PC-9 (cell line): ENCODE data around the gene CSNK1D. TPM values are rescaled to one million over a fixed set of nuclear protein-coding genes. Genes with fewer than 3 reads are reported as not detected.
"Not testable (repeated sequence)": the region's sequence is repeated elsewhere in the genome, so short reads cannot be mapped to it uniquely, and the experiment has no call there.

Experiments used
- BruUV-seq: library from RNA; stranded (reverse); fragments of 400-500 nt; replicated peaks from 2 replicates; lab custom pipeline; 2021; lab: Mats Ljungman, UMichigan
- CTCF ChIA-PET: fragments of 300-600 bp; sonication (Branson Sonifier 250); formaldehyde crosslinking; loops from one replicate; lab custom pipeline; 2022; ENCODE audit warnings: antibody characterized with exemption; lab: Charles Lee
- POLR2A ChIA-PET: fragments of 300-600 bp; sonication (Branson Sonifier 250); formaldehyde crosslinking; loops from one replicate; lab custom pipeline; 2022; ENCODE audit warnings: antibody characterized with exemption; ENCODE audit not compliant: unreplicated experiment; lab: Charles Lee
- DNase-seq, 2 experiments: peaks; one replicate each; pipeline versions ENCODE4 v3.0.0 to v3.0.0-alpha.2; 2015 to 2022; ENCODE audit warnings: mixed read lengths in 1 of 2
- H2AFZ ChIP-seq: fragments of 200-600 bp; sonication (generic); 2 replicates; pipeline ENCODE4 v1.8.1; 2017; ENCODE audit warnings: antibody characterized with exemption
- H3F3A ChIP-seq: fragments of 200-600 bp; sonication (generic); 2 replicates; pipeline ENCODE4 v1.8.1; 2017; ENCODE audit warnings: antibody characterized with exemption, mild to moderate bottlenecking, low read depth; ENCODE audit not compliant: insufficient read depth
- H3K27ac ChIP-seq: fragments of 200-600 bp; sonication (generic); 2 replicates; pipeline ENCODE4 v1.6.1; 2016; ENCODE audit warnings: mixed run types
- H3K27me3 ChIP-seq: fragments of 200-600 bp; sonication (generic); 2 replicates; pipeline ENCODE4 v1.6.1; 2016; ENCODE audit warnings: low read depth, mixed run types; ENCODE audit not compliant: insufficient read depth
- H3K36me3 ChIP-seq: fragments of 200-600 bp; sonication (generic); 2 replicates; pipeline ENCODE4 v1.6.1; 2016; ENCODE audit warnings: low read depth, mixed run types
- H3K4me1 ChIP-seq: fragments of 200-600 bp; sonication (generic); replicated peaks from 2 replicates; pipeline ENCODE4 v1.6.1; 2016; ENCODE audit warnings: mixed run types; ENCODE audit not compliant: insufficient read depth
- H3K4me2 ChIP-seq: fragments of 200-600 bp; sonication (generic); 2 replicates; pipeline ENCODE4 v1.6.1; 2017; ENCODE audit warnings: mixed run types
- H3K4me3 ChIP-seq: fragments of 200-600 bp; sonication (generic); 2 replicates; pipeline ENCODE4 v1.6.1; 2016; ENCODE audit warnings: mixed run types
- H3K79me2 ChIP-seq: fragments of 200-600 bp; sonication (generic); 2 replicates; pipeline ENCODE4 v1.6.1; 2017; ENCODE audit warnings: low read depth, mixed run types
- H3K9me2 ChIP-seq: fragments of 200-600 bp; sonication (generic); 2 replicates; pipeline ENCODE4 v1.8.1; 2017; ENCODE audit warnings: mild to moderate bottlenecking; ENCODE audit not compliant: insufficient read depth
- H3K9me3 ChIP-seq: fragments of 200-600 bp; sonication (generic); 2 replicates; pipeline ENCODE4 v1.8.1; 2016; ENCODE audit warnings: low read depth; ENCODE audit not compliant: insufficient read depth
- H4K20me1 ChIP-seq: fragments of 200-600 bp; sonication (generic); 2 replicates; pipeline ENCODE4 v1.8.1; 2017; ENCODE audit not compliant: insufficient read depth
- CTCF ChIP-seq: fragments of 200-600 bp; sonication (generic); conservative IDR thresholded peaks from 2 replicates; pipeline ENCODE4 v1.6.1; 2017; ENCODE audit warnings: mixed run types, antibody characterized with exemption, mild to moderate bottlenecking, moderate library complexity
- EZH2 ChIP-seq: fragments of 200-600 bp; sonication (generic); IDR thresholded peaks from 2 replicates; pipeline ENCODE4 v1.8.0; 2017; ENCODE audit warnings: antibody characterized with exemption, low read depth
- intact Hi-C: fragments of 100-400 bp; cut with micrococcal nuclease; formaldehyde crosslinking; loops from one replicate; pipeline ENCODE4 v1.10.0; 2022; ENCODE audit not compliant: unreplicated experiment
- total RNA-seq: library from RNA; stranded (reverse); gene quantifications from 2 replicates; pipeline ENCODE4 v1.2.3, GENCODE V29; 2021

CSNK1D gene
- total RNA-seq, 1 experiment from 2014 or later = 181 TPM

- POLR2A ChIA-PET = no interaction called here
- peak within 1 kb of the TSS; percentile 70 for H3K4me3 ChIP-seq
- H3K4me2 ChIP-seq = peak within 1 kb of the TSS; percentile 90
- peaks cover 12% of the 10 kb centered on the region for H3K79me2 ChIP-seq
- peak in 1 of 2 experiments; percentile 76 for DNase-seq
- H3K9me3 ChIP-seq = no peaks in the 10 kb centered on the region
- H3K36me3 ChIP-seq = no peaks in the 10 kb centered on the region
- peaks cover 20% of the 10 kb centered on the region for H3K4me1 ChIP-seq
- H4K20me1 ChIP-seq = no peaks in the 10 kb centered on the region
- H3F3A ChIP-seq = peaks cover 28% of the 10 kb centered on the region
- no peak for TF ChIP-seq EZH2
- no peak for TF ChIP-seq CTCF
- peak within 1 kb of the TSS; percentile 78 for H2AFZ ChIP-seq
- H3K27me3 ChIP-seq = no peaks in the 10 kb centered on the region
- no peaks in the 10 kb centered on the region for H3K9me2 ChIP-seq
- intact Hi-C loops = no loop called here
- H3K27ac ChIP-seq = peak within 1 kb of the TSS; percentile 24; the same call in 1 of the 2 replicates
- CTCF ChIA-PET = interaction anchor here (0.6 kb wide), 1 partner anchor 76 kb away, joined by 8 read pairs; no protein-coding TSS in a partner anchor
- BruUV-seq = no TSS peak
These were observed 60.9 kb downstream of the CSNK1D start, which contains the start of gene CCDC57 for GRCh38 chr17:82212331-82213250. Gene CCDC57, minus strand, starts transcription at chr17:82212842. Its CDS starts 10,898 bp downstream, at chr17:82201944.

GRCh38 chr17:82210655-82211054 is 62.8 kb downstream of the CSNK1D start:
- H3K9me2 ChIP-seq, H3K4me3 ChIP-seq, CTCF ChIA-PET, H3K4me2 ChIP-seq, BruUV-seq, DNase-seq, H4K20me1 ChIP-seq, H3K9me3 ChIP-seq, H3K36me3 ChIP-seq, H3K27ac ChIP-seq, H2AFZ ChIP-seq, intact Hi-C loops, H3K27me3 ChIP-seq, POLR2A ChIA-PET: not testable (repeated sequence)
- H3F3A ChIP-seq = peaks cover 25% of the 10 kb centered on the region
- peaks cover 16% of the 10 kb centered on the region for H3K4me1 ChIP-seq
- peaks cover 12% of the 10 kb centered on the region for H3K79me2 ChIP-seq

GRCh38 chr17:82205720-82206508 is 67.6 kb downstream of the CSNK1D start:
- no peaks in the 10 kb centered on the region for H3K9me3 ChIP-seq
- TSS peak; percentile 50 for BruUV-seq
- H3K27ac ChIP-seq = peak overlapping the region; percentile 82
- H2AFZ ChIP-seq = peak overlapping the region; percentile 36; the same call in 1 of the 2 replicates
- H3F3A ChIP-seq = peaks cover 28% of the 10 kb centered on the region
- POLR2A ChIA-PET = interaction anchor here (0.6 to 1.2 kb wide), 6 partner anchors 9 to 128 kb away, joined by 3 to 15 read pairs (median 8); partner anchors contain the start of gene SECTM1
- no peaks in the 10 kb centered on the region for H3K36me3 ChIP-seq
- peaks cover 28% of the 10 kb centered on the region for H3K4me1 ChIP-seq
- DNase-seq = peak; percentile 83 to 92
- intact Hi-C loops = loop anchor here (1.0 to 5.0 kb wide), 2 partner anchors 23 to 36 kb away; partner anchors contain the start of gene SLC16A3
- H3K4me3 ChIP-seq = peak overlapping the region; percentile 13; the same call in 1 of the 2 replicates
- no peaks in the 10 kb centered on the region for H4K20me1 ChIP-seq
- peak overlapping the region; percentile 66 for H3K4me2 ChIP-seq
- H3K79me2 ChIP-seq = peaks cover 4% of the 10 kb centered on the region; the same call in 1 of the 2 replicates
- H3K9me2 ChIP-seq = no peaks in the 10 kb centered on the region
- no peaks in the 10 kb centered on the region for H3K27me3 ChIP-seq
- TF ChIP-seq CTCF = peak; percentile 87
- no peak for TF ChIP-seq EZH2
- CTCF ChIA-PET = interaction anchor here (0.7 to 1.2 kb wide), 5 partner anchors 28 to 994 kb away, joined by 3 to 9 read pairs (median 3); no protein-coding TSS in a partner anchor
